Inferior parietal cortex (tissue), 1 donor: Measurements from ENCODE around the gene ACTG1.

ENCODE experiments used
- DNase-seq: peaks from one replicate; pipeline ENCODE4 v3.0.0-alpha.2; 2016; ENCODE audit errors: extremely low spot score

The ACTG1 gene

DNA sequence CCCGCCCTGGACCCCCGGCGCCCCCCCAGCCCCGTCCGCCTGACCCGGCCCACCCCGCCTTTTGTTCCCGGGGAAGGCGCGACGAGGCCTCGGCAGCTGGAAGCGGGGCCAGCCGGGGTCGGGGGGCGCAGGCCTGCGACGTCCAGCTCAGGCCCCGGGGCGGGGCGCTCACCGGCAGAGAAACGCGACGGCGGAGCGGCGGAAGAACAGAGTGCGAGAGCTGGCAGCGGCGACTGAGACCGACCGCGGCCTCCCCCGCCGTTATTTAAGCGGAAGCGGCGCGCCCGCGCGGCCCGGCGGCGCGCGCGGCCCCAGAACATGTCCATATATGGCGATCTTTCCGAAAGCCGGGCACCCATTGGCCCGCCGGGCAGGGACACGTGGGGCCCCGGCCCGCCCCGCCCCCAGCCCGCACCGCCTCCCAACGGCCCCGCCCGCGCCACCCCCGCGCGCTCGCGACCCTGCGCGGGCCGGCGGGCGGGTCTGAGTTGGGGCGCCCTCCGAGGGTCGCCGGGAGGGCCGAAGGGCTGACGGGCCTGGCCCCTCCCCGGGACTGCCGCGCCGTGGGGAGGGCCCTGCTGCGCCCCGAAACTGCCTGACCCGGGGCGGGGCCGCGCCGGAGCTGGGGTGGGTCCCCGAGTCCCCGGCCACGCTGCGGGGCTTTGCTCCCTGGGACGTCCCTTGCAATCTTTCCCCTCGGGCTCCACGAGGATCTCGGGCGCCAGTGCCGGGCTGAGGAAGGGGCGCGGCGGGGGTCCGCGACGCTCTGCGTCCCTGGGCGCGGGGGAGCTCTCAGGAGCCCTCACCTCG is at the start of gene ACTG1:
Gene ACTG1, minus strand, starts transcription at position 238 of the 810 bp plus-strand sequence. CDS start 445 bp downstream, outside the sequence.
- peak; percentile 93 for DNase-seq

- DNase-seq, result no peak
Observed at GRCh38 chr17:81561494-81561885, 48.9 kb upstream of the ACTG1 start.

- no peak for DNase-seq
Observed at GRCh38 chr17:81558941-81559806, 46.6 kb upstream of the ACTG1 start.

- no peak for DNase-seq
Observed at GRCh38 chr17:81558115-81558468, 45.5 kb upstream of the ACTG1 start.

DNA sequence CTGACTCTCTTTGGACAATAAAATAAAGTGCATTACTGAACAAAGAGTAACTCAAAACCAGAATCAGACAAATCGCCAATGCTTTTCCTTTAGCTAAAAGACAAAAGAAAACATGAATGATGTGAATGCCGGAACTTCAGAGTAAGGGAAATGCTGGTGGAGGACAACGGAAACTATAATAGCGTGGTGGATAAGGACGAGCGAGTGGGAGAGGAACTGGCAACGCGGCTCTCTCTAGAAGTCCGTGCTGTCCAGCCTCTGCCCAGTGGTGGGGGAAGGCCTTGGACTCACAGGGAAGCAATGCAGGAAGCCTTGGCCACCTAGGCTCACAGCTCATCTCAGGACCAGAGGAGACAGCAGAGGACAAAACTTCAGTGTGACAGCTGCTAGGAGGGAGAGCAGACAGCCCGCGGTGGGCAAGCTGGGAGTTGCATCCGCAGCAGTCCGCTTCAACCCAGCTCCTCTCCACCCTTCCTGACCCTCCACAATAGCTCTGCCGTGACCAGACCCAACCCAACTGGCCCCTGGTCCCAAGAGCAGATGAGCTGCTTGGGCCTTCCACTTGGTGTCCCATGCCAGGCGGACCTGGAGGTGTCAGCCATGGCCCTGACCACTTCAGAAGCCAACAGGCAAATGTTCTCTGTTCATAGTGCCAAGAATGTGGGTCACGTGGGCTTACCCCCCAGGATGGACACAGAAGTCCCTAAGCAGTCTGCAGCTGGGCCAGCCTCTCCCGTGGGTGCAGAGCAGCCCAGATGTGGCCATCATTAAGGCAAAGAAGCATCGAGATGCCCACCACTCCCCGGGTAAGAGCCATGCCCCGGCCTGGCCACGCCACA is 44.9 kb upstream of the ACTG1 start:
- DNase-seq, result no peak

GRCh38 chr17:81556863-81557262 is 44.3 kb upstream of the ACTG1 start:
- no peak for DNase-seq

DNA sequence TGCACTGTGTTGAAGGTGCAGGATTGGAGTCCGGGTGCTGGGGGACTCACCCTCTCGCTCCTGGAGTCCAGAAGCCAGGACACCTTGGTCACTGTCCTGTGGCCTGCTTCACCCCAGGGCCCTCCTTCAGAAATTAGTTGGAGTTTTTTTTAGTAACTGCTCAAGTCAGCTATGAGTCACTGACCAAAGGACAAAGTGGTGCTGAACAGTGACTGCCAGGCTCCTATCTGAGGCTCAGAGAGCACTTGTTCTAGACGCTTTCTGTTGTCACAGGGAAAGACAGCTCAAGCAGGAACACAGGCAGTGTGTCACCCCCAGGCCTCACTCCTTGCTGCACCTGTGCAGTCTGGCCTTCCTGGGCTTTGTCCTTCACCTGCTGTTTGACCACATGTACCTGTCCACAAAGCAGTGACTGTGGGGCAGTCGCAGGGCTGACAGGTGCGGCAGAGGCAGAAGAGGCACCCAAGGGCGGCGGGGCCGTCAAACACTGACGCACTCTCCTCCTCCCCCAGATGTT is 43.6 kb upstream of the ACTG1 start:
- DNase-seq, result no peak

DNA sequence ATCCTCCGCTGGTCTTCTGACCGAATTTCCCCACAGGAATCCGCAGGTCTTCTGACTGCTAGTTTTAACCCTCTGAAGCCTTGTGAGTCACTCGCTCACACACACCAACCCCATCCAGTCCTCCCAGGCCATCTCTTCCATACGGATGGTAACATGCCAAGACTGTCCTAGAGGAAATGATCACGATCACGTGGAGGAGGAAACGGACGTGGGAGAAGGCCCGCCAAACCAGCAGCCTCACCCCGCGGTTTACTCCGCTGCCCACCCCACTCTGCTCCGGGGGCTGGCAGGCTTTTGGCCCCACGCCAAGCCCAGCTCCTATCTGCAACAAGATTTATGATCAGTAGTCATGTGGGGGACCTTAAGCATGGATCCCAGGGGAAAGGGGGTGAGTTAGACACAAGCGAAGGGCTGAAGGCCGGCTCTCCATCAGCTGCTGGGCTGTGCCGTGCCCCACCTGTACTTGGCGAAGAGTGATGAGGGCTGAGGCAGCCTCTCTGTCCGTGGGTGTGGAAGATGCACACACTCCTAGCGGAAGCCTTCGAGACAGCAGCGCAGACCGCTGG is 41.1 kb upstream of the ACTG1 start:
- DNase-seq, result peak; percentile 22

DNA sequence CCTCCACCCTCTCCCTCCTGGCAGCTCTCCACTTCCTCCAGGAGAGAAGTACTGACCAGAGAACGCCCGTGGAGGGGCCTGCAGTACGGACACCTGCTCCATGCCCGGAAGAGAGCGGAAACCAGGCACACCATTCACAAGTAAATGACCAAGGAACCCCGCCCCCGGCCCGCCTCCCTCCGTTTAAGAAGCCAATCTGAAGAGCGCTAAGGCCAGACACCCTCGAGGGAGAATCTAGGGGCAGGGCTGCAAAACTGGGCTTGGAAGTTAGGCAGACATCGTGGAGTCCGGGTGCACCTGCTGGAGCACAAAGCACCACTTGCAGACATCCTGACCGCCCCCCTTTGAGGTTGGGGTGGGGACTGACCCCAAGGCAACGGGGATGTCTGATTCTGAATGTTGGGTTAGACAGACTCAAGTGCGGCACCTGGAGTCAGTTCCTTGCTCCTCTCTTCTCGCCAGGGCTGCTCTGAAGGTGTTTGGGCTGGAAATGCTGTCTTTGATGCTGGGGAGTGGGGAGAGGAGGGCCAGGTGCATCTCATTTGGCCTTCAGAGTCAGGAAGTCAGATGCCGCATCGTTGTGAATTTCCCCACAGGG is 40.5 kb upstream of the ACTG1 start:
- DNase-seq, result peak; percentile 28

DNA sequence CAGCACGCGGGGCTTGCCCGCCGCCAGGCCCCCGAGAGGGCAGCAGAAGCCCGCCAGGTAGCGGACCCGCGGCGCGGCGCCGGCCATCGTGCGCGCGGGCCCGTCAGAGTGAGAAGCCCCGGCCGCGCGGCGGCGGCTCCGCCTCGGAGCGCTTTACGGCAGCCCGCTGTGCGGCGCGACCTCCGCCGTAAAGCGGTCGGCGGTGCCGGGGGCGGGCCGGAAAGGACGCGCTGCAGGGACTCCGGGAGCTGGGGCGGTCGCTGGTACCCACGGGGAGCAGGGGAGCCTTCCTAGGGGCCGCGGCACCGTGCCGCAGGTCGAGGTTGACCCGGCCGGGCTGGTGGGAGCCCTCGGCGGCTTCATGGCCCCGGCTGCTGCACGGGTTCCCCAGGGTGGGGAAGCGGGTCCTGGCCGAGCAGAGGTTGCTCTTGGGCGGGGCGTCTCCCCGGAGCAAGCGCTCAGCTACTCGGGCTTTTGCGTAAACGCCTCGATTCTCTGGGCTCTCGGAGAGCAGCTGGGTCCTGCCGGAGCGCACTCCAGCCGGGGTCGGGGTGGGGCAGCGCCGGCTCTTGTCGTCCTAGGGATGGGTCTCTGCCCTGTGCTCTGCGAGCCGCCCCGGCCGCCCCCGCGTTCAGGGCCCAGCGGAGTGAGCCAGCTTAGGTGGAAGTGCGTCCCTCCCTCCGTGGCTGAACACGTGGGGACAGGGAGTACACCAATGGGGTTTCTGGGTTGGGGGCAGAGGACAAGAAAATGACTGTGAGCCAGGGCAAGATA is 39.8 kb upstream of the ACTG1 start, which contains the start of gene FAAP100:
Gene FAAP100, minus strand, starts transcription at position 110 of the 774 bp plus-strand sequence. Its CDS starts 23 bp downstream, at position 87.
- peak; percentile 77 for DNase-seq

- DNase-seq, result no peak
Observed at GRCh38 chr17:81551458-81552243, 39.1 kb upstream of the ACTG1 start.

- DNase-seq, result no peak
Observed at GRCh38 chr17:81550830-81551457, 38.3 kb upstream of the ACTG1 start.

GRCh38 chr17:81550285-81550684 is 37.7 kb upstream of the ACTG1 start:
- DNase-seq, result no peak

- DNase-seq, result no peak
Observed at GRCh38 chr17:81549826-81550225, 37.2 kb upstream of the ACTG1 start.

- DNase-seq, result no peak
Observed at GRCh38 chr17:81549031-81549557, 36.5 kb upstream of the ACTG1 start.

- no peak for DNase-seq
Observed at GRCh38 chr17:81547614-81547982, 35.0 kb upstream of the ACTG1 start.

DNA sequence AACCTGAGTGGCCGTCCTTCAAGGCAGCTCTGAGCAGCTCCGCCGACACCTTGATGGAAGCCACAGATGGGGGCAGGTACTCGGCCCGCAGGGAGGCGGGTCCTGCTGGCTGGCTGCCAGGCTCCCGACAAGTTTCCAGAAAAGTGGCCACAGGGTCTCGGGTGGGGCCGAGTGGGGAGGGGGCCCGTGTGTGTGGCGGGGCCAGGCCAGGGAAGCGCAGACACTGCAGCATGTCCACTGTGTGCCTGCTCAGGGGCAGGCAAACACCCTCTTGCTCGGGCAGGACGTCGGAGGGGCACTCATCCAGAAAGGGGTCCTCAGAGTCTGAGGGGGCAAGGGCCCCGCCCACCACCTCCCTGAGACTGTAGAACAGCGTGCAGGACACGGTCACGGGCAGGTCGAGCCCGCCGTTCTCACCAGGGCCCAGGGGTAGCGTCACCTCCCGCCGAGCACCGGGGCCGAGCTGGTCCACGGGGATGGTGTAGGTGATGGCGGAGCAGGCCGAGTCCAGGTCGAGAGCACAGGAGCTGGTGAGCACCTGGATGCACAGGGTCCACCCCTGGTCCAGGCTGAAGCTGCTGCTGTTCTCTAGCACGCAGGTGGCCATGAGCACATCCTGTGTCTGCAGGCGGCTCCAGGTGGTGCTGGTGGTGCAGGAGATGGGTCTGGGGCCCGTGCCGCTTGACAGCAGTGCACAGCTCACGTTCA is 34.5 kb upstream of the ACTG1 start:
- DNase-seq, result no peak
